Esophagus (tissue), 2 donors: ENCODE results near the gene PLIN1. TPM values are rescaled to one million over a fixed set of nuclear protein-coding genes. Genes with fewer than 3 reads are reported as not detected.

Experiments used
- H3K27ac ChIP-seq, 2 donors: one replicate each; pipeline ENCODE4 v1.5.1; 2013; ENCODE audit warnings: low read depth in 2 of 2, mild to moderate bottlenecking in 2 of 2, inconsistent platforms in 1 of 2, low read length in 1 of 2, moderate library complexity in 1 of 2
- H3K27me3 ChIP-seq, 2 donors: one replicate each; pipeline ENCODE4 v1.6.1; 2013; ENCODE audit warnings: low read length in 2 of 2, control low read depth in 1 of 2, mild to moderate bottlenecking in 1 of 2; ENCODE audit not compliant: insufficient read depth in 2 of 2, control insufficient read depth in 1 of 2
- H3K36me3 ChIP-seq, 2 donors: one replicate each; pipeline ENCODE4 v1.6.1; 2013; ENCODE audit warnings: low read length in 1 of 2; ENCODE audit not compliant: control insufficient read depth in 2 of 2, insufficient read depth in 2 of 2
- H3K4me1 ChIP-seq, 2 donors: one replicate each; pipeline ENCODE4 v1.6.1; 2013; ENCODE audit warnings: low read length in 1 of 2; ENCODE audit not compliant: control insufficient read depth in 2 of 2, insufficient read depth in 2 of 2
- H3K4me3 ChIP-seq, 2 donors: one replicate each; pipeline ENCODE4 v1.5.1; 2013; ENCODE audit warnings: low read length in 2 of 2, mild to moderate bottlenecking in 2 of 2, low read depth in 1 of 2, moderate library complexity in 1 of 2
- H3K9me3 ChIP-seq, 2 donors: one replicate each; pipeline ENCODE4 v1.6.1; 2013; ENCODE audit warnings: mild to moderate bottlenecking in 2 of 2, low read depth in 1 of 2, low read length in 1 of 2, moderate library complexity in 1 of 2; ENCODE audit not compliant: control insufficient read depth in 2 of 2, insufficient read depth in 1 of 2
- WGBS, 2 donors: extraction: QIAGEN DNeasy Blood & Tissue Kit; methylation state at CpG; one replicate each; pipeline ENCODE4 v1.1.7; 2013; 5-methylcytosine and 5-hydroxymethylcytosine counted together
- polyA plus RNA-seq, 2 donors: library from polyadenylated mRNA; stranded (reverse); fragments of 200-250 nt; gene quantifications; one replicate each; pipeline ENCODE4 v1.2.3, GENCODE V29; 2013
- donor health status: healthy with polysubstance abuse.
- donor health status: Bipolar disorder and iron deficiency.

Gene PLIN1
- polyA plus RNA-seq, 2 donors = 0.73 to 1.3 TPM

DNA sequence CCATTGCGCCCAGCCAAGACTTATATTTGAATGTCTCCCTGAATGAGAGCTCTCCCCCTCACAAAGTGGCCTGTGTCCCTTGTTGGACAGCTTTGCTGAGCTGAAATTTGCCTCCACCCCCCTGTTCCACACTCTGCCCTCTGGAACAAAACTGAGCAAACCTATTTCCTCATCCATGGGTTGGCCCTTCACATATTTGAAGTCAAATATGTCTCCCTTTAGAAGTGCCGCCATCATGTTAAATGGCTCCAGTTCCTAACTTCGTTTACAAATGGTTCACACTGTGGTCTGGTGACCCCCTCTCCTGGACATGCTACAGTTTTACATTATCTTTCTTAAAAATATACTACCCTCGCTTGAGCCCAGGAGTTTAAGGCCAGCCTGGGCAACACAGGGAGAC, 4.6 kb downstream of the PLIN1 start:
- 82 to 87% methylated on average over 4 of the region's 4 CpGs for WGBS, 2 donors
- peaks cover 0 to 3% of the 10 kb centered on the region in 2 donors for H3K4me1 ChIP-seq
- no peak overlapping the region for H3K27ac ChIP-seq
- no peaks in the 10 kb centered on the region for H3K9me3 ChIP-seq
- no peaks in the 10 kb centered on the region for H3K27me3 ChIP-seq
- no peaks in the 10 kb centered on the region for H3K36me3 ChIP-seq
- no peak overlapping the region for H3K4me3 ChIP-seq

DNA sequence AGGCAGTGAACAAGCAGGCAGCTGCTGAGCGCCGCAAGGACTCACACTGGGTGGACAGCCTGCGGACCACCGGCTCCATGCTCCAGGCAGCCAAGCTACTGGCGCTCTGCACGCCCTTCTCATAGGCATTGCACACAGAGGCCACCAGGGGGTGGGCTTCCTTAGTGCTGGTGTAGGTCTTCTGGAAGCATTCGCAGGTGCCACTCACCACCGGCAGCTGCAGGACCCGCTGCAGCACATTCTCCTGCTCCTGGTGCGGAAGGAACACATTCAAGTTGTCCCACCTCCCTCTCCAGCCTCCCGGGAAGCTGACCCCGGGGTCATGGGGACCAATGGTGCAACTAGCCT, 6.0 kb downstream of the PLIN1 start:
- WGBS, 2 donors = 70 to 81% methylated on average over 12 of the region's 12 CpGs
- peaks cover 0 to 3% of the 10 kb centered on the region in 2 donors for H3K4me1 ChIP-seq
- no peak overlapping the region for H3K4me3 ChIP-seq
- H3K27ac ChIP-seq = no peak overlapping the region
- H3K27me3 ChIP-seq = no peaks in the 10 kb centered on the region
- H3K9me3 ChIP-seq = no peaks in the 10 kb centered on the region
- no peaks in the 10 kb centered on the region for H3K36me3 ChIP-seq

DNA sequence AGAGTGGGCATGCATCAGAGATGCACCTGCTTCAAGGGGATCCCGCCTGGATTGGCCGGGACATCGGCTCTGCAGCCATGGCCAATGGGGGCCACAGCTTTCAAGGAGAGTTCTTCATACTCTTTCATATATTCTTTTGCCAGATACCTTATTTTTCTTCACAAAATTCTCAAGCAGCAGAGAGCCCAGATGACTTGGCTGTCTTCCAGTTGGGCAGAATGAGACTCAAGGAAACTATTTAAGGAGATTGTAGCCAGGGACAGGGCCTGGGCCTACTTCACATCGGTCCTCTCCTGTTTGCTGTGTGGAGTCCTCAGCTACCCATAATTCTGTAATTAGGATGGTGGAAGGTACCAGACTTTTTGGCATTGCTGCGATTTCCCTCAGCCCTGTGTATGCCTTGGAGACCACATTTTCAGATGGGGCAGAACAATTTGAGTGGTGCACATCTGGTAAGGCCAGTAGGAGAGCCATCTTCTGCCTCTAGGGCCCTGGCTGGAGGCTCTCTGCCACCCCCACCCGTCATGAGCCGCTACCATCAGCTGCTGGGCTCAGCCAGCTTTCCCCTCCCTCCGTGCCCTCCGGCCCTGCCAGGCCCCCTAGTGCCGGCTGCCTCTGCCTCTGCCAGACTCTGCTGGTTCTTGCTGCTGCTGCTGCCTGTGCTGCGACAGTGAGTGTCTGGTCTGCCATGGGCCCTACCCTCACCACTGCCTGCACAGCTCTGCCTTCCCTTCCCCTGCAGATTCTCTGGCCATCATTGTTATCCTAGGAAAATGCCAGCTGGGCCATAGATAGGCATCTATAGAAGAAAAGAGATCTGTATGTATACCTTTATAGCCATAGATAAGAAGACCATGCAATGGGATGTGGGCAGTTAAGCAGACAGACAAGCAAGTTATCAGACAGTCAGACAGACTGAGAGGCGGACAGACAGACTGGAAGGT, 6.7 kb downstream of the PLIN1 start:
- WGBS, 2 donors = 88 to 91% methylated on average over 12 of the region's 12 CpGs
- H3K4me3 ChIP-seq = no peak overlapping the region
- no peak overlapping the region for H3K27ac ChIP-seq
- H3K36me3 ChIP-seq = no peaks in the 10 kb centered on the region
- peaks cover 0 to 3% of the 10 kb centered on the region in 2 donors for H3K4me1 ChIP-seq
- no peaks in the 10 kb centered on the region for H3K9me3 ChIP-seq
- no peaks in the 10 kb centered on the region for H3K27me3 ChIP-seq

DNA sequence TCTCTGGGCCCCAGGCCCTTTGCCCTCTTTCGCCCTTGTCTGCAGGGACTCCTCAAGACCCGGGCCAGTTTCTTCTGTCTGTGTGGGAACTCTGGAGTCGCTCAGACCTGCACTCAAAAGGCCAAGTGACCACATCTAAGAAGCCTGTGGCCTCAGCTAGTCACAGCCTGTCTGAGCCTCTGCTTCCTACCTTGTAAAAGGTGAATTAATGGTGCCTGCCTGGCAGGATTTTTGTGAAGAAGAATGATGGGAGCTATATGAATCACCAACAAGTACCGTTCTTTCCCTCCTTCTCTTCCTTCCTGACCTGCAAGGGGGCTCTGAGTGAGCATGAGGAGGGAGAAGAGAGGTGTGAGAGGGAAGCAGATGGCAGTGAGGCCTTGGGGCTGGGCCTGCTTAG, 7.5 kb downstream of the PLIN1 start:
- Histone ChIP-seq H3K27me3 (no peaks in the 10 kb centered on the region), H3K4me3 (no peak overlapping the region), H3K9me3 (no peaks in the 10 kb centered on the region), H3K4me1 (peaks cover 0 to 3% of the 10 kb centered on the region in 2 donors), H3K27ac (no peak overlapping the region), H3K36me3 (no peaks in the 10 kb centered on the region)
- 35 to 48% methylated on average over 4 of the region's 4 CpGs for WGBS, 2 donors

DNA sequence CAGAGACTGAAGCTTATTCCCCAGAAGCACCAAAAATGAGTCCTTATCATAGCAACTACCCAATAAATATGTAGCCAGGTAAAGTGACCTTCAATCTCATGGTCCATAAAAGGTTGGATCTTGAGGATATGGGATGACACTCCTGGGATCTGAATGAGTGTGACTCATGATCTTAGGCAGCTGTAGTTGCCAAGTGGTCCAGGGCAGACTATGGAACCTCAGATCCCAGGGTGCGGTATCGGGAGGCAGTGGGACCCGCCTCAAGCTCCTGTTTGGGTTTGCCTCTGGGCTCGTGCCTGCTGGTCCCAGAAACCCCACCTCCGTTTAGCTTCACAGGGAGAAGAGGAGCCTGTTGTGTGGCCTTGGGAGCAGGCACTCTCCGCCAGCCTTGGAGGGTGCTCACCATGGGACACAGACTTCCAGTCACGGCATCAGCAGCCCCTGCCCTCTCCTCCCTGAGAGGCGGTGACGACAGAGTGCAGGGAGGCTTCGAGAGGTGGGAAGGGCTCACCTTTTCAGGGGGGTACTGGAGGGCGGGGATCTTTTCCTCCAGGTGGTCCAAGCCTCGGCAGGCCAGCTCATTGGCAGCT, 8.1 kb downstream of the PLIN1 start:
- Histone ChIP-seq H3K9me3 (no peaks in the 10 kb centered on the region), H3K27me3 (no peaks in the 10 kb centered on the region), H3K36me3 (no peaks in the 10 kb centered on the region), H3K4me3 (no peak overlapping the region), H3K27ac (no peak overlapping the region), H3K4me1 (peaks cover 0 to 3% of the 10 kb centered on the region in 2 donors)
- 80 to 84% methylated on average over 12 of the region's 12 CpGs for WGBS, 2 donors

DNA sequence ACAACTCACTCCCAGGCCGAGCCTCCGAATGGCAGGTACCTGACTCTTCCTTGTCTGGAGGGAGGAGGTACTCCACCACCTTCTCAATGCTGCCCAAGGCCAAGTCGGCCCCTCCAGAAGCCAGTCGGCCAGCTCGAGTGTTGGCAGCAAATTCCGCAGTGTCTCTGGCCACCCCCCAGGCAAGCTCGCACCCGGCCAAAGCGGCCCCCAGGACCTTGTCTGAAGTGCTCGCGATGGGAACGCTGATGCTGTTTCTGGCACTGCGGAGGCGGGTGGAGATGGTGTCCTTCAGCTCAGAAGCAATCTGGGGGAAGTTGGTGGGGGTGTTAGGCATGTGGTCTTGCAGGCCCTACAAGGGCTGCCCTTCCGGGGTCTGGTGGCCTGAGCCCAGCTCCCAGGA, 9.2 kb downstream of the PLIN1 start:
- 93 to 95% methylated on average over 15 of the region's 15 CpGs for WGBS, 2 donors
- H3K36me3 ChIP-seq = no peaks in the 10 kb centered on the region
- H3K9me3 ChIP-seq = no peaks in the 10 kb centered on the region
- H3K4me1 ChIP-seq = peaks cover 0 to 3% of the 10 kb centered on the region in 2 donors
- H3K27me3 ChIP-seq = no peaks in the 10 kb centered on the region
- no peak overlapping the region for H3K27ac ChIP-seq
- H3K4me3 ChIP-seq = no peak overlapping the region

DNA sequence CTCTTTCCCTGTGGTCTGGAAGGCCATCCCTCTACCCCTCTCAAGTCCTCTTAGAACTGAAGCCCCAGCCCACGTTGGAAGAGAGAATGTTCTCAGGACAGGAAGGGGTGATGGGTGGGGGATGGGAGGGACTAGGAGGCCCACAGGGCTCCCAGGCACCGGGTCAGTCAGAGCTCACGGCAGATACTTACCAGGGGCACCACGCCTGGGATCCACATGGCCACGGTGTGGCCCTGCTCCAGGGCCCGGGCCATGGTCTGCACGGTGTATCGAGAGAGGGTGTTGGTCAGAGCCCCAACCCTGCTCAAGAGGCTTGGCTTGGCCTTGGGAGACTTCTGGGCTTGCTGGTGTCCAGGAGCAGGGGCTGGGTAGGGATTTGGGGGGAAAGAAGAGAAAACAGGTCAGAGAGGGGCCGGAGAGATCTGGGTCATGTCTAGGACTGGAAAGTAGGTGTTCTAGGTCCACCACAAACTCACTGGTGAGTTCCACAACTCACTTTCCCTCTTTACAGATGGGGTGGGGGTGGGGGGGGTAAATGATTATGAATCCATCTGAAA, 9.8 kb downstream of the PLIN1 start:
- Histone ChIP-seq H3K9me3 (no peaks in the 10 kb centered on the region), H3K27ac (no peak overlapping the region), H3K4me1 (peaks cover 0 to 3% of the 10 kb centered on the region in 2 donors), H3K27me3 (no peaks in the 10 kb centered on the region), H3K4me3 (no peak overlapping the region), H3K36me3 (no peaks in the 10 kb centered on the region)
- 80 to 82% methylated on average over 9 of the region's 9 CpGs for WGBS, 2 donors

DNA sequence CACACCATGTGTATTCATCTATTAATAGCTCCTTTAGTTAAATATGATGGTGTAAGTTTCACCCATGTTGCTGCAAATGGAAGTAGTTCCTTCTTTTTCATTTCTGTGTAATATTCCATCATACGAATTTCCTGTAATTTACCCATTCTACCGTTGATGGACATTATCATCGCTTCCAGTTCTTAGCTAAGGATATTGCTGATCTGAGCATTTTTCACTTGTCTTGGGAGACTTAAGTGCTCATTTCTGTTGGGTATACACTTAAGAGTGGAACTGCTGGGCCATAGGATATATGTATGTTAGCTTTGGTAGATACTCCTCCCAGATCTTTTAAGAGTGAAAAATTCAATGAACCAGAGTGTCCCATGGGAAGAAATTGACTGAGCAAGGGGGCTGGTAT, 11.0 kb downstream of the PLIN1 start:
- H3K4me1 ChIP-seq = peaks cover 0 to 5% of the 10 kb centered on the region in 2 donors
- H3K9me3 ChIP-seq = no peaks in the 10 kb centered on the region
- H3K27ac ChIP-seq = no peak overlapping the region
- H3K4me3 ChIP-seq = no peak overlapping the region
- no peaks in the 10 kb centered on the region for H3K27me3 ChIP-seq
- no peaks in the 10 kb centered on the region for H3K36me3 ChIP-seq
- 95% methylated on average over 3 of the region's 3 CpGs for WGBS, 2 donors

DNA sequence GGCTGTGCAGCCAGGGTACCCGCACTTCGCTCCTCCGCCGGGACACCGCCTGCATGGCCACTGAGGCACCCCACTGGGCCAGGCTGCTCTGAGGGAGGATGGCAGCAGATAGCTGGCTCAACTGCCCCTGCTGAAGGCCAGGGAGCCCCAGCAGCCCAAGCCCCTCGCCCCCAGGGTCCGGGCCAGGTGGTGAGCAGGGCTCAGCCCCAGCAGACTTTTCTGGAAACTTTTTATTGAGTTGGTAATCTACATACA, 11.5 kb downstream of the PLIN1 start:
- WGBS, 2 donors = 95% methylated on average over 7 of the region's 7 CpGs
- no peaks in the 10 kb centered on the region for H3K9me3 ChIP-seq
- no peaks in the 10 kb centered on the region for H3K36me3 ChIP-seq
- H3K4me3 ChIP-seq = no peak overlapping the region
- peaks cover 0 to 5% of the 10 kb centered on the region in 2 donors for H3K4me1 ChIP-seq
- H3K27me3 ChIP-seq = no peaks in the 10 kb centered on the region
- no peak overlapping the region for H3K27ac ChIP-seq
